Right ventricle myocardium superior (tissue), 1 donor: ENCODE results near the gene C3orf20. TPM values are rescaled to one million over a fixed set of nuclear protein-coding genes. Genes with fewer than 3 reads are reported as not detected.

ENCODE experiments used
- ATAC-seq: fragments of 200-7000 bp; cut with Tn5 transposase; one replicate; pipeline ENCODE4 v1.9.1; 2020; ENCODE audit warnings: mild to moderate bottlenecking; ENCODE audit not compliant: poor library complexity
- DNase-seq: peaks from one replicate; pipeline ENCODE4 v3.0.0-alpha.2; 2020
- intact Hi-C: fragments of 100-400 bp; cut with DNase I; formaldehyde crosslinking; loops from one replicate; pipeline ENCODE4 v1.11.2; 2022
- total RNA-seq: library from RNA; stranded (reverse); fragmentation: NEBNext Ultra II Directional; extraction: Animal tissue kit (Norgen Biotek cat#: 25700); gene quantifications from one replicate; pipeline ENCODE4 v1.2.1, GENCODE V29; 2021
- donor health status: DM: no; HTN: yes; CAD: no; lungs with severe emphysema.

C3orf20 gene
- total RNA-seq, 1 donor from 2014 or later: not detected

DNA sequence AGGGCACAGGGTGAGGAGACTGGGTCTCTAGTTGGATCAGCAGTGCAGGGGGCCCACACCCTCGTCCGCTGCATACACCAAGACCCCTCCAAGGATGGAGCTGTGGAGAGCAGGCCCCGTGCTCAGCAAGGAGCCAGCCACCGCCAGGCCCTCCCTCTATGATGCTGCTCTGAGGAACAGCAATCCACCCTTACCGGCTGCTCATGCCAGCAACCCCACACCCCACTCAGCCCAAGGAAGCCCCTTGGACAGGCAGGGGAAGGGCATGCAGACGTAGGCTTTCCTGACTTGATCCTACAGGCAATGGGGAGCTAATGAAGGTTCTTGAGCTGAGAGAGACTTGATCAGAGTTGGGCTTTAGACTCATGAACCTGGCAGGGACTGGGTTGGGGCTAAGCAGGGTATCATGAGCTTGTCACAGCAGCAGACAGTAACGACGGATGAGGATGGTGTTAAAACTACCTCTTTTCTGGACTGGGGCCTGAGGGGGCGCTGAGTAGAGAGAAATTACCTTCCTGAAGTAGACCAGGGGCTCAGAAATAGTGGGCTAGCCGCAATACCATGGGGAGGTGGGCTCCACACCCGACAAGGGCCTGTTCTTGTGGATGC, 93.3 kb downstream of the C3orf20 start:
- intact Hi-C loops: no loop called here
- DNase-seq: peak; percentile 18
- no peak for ATAC-seq

DNA sequence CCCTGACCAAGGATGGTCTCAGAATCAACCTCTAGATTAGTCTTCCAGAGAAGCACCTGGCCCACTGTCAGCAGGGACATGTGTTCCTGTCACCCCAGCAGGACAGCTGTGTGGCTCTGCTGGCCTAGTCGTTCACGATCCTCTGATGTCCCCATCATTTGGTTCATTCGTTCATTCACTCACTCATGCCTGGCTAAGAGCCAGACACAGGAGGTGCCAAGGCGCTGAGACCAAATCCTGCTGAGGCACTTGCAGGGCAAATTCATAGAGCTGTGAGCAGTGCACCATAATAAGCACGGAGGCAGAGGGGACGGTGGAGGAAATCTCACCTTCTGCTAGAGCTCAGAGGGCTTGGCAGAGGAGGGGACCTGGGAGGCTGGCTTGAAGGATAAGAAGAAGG, 93.9 kb downstream of the C3orf20 start:
- intact Hi-C loops: no loop called here
- ATAC-seq (no peak), DNase-seq (peak; percentile 11)

DNA sequence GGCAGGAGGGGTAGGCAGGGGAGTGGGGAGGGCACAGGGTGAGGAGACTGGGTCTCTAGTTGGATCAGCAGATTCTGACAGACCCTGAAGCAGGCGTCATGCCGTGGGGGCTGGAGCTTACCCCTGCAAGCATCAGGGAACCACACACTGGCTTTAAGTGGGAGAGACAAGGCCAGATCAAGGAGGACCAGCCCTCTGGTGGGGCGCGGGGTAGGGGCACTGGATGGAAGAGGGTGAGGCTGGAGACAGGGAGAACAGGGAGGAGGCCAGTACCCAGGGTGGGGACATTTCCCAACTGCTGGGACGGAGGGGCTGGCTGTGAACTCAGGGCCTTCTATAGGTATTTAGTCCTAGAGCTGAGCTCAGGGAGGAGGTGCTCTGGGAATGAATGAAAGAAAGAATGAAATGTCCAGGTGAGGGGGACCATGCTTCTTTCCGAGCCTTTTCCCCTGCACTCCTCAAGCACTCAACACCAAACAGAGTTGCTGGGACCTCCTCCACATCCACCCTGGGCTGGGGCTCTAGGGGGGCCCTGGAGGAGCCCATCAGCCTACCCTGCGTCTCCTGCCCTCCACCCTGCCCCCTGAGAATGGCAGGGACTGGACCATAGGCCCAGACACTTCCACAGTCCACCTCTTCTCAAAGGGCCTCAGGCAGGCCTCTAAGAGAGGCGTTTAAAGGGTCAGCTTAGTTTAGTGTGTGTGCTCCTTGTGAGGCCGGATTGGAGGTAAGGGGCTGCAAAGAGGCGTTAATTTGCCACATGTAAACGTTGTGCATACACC, 94.8 kb downstream of the C3orf20 start:
- DNase-seq (peak; percentile 17), ATAC-seq (no peak)
- intact Hi-C loops: no loop called here

DNA sequence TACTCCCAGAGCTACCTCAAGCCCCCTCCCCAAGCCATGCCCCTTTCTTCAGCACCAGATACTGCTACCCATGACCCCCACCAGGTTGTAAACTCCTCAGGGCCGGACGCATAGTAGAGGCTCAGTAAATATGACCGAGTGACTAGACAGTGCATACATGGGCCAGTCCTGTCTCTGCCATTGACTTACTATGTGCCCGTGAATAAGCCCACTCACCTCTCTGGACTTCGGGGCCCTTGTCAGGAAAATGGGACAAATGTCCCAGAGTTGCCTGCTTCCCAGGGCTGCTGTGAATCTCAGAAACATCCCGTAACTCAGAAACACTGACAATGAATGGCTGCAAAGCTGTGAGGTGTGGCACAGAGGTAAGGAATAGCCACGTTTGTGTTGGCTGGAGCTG, 95.7 kb downstream of the C3orf20 start:
- ATAC-seq (no peak), DNase-seq (no peak)
- intact Hi-C loops: no loop called here

DNA sequence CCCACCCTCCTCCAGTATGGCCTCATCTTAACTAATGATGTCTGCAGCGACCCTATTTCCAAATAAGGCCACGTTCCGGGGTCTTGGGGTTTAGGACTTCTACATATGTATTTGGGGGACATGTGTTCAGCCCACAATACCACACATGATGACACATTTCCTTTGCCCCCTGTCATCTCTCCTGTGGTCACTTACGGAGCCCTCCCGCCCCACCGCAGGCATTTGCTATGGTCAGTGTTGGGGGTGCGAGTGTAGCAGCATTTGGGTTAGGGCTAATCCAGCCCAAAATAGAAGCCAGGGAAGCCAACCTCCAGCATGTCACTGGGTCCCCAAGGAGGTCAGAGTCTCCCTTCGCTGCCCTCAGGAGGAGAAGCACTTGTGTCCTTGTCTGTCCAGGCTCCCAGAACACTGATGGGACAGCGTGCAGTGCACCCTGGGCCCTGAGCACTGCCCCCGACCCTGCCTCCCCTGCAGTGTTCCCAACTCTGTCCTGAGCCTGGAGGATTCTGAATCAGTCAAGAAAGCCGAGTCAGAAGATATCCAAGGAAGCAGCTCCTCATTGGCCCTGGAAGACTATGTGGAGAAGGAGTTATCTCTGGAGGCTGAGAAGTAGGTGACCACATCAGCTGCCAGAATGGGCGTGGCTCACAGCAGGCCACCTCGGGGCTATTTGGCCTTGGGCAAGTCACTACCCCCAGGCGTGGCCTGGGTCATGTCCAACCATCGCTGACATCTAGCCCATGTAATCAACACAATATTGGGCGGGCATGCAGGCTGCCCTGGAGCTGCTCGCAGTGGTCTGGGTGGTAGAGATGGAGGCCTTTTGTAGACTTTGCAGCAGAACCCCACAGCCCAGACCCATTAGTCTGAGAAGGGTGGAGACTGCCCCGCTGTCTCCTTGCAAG, 96.9 kb downstream of the C3orf20 start:
- intact Hi-C loops: no loop called here
- DNase-seq (no peak), ATAC-seq (no peak)

DNA sequence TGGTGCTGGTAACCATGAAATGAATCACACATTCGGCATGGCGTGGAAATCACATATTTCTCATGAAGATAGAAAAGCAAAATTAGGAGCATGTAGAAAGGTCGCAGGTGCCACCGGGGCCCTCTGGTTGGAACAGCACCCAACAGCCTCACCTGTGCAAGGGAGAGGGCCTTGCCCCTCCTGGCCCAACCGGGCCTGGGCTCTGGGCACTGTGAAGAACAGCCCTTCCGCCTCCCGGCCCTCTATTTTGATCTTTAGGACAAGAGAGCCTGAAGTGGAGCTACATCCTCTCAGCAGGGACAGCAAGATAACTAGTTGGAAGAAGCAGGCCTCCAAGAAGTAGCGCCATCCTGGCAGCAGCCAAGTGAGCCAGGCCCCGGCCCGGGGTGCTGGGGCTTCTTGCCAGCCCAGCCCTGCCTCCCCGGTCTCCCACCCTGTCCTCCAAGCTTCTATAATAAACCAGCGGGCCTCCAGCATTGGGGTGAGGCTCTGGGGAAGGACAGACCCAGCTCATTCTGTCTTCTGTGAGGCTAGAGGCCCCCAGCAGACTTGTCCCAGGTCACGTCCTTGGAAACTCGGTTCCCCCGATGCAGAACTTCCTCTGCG, 97.7 kb downstream of the C3orf20 start:
- intact Hi-C loops: no loop called here
- DNase-seq (no peak), ATAC-seq (no peak)

DNA sequence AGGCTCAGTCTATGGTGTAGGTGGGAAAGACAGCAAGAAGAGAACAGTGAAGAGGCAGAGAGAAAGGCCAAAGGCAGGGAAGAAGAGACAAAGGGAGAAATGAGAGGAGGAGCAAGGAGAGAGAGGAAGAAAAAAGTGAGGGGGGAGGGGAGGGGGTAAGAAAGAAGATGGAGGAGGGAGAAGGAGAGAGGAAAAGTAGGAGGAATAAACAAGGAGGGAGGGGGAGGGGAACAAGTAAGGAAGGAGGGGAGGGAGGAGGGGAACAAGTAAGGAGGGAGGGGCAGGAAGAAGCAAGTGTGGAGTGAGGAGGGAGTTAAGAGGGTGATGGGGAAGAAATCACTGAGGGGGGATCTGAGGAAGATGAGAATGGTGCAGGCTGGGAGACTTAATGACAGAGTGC, 98.3 kb downstream of the C3orf20 start:
- intact Hi-C loops: no loop called here
- DNase-seq (no peak), ATAC-seq (no peak)

DNA sequence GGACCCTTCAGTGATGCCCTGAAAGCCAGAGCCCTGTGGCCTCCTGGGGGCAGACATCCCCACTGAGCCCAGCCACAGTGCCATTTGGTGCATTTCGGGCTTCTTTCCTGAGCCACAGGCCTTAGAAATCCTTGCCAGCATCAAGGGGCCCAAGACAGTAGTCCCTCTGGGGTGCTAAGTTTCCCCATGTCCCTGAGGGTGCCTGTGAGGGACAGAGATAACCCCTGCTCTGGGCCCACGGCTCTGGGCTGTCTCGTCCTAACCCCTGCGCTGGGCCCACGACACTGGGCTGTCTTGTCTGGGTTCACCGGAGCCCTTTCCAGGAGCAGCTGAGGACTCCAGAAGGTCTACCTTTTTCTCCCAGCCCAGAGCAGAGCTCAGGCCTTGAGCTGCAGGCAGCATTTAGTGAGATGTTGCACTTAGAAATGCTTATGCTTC, 98.8 kb downstream of the C3orf20 start:
- intact Hi-C loops: no loop called here
- ATAC-seq: no peak
- DNase-seq: no peak

DNA sequence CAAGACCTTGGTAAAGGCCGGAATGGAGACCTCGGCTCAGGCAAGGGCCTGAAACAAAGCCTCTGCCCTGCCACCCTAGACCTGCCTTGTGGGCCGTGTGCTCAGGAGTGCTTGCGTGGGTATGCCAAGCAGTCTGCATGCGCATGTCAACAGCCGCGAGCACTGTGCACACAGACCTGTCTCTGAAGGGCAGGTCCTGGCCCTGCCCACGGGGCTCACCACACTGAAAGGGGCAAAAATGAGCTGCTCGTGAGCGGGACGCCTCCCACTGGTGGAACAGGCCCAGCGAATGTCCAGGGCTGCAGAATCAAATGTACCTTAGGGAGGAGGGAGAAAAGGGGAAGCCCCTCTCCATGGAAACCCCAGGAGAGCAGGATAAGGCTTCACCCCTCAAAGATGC, 99.5 kb downstream of the C3orf20 start:
- ATAC-seq (no peak), DNase-seq (peak; percentile 22)
- intact Hi-C loops: no loop called here

DNA sequence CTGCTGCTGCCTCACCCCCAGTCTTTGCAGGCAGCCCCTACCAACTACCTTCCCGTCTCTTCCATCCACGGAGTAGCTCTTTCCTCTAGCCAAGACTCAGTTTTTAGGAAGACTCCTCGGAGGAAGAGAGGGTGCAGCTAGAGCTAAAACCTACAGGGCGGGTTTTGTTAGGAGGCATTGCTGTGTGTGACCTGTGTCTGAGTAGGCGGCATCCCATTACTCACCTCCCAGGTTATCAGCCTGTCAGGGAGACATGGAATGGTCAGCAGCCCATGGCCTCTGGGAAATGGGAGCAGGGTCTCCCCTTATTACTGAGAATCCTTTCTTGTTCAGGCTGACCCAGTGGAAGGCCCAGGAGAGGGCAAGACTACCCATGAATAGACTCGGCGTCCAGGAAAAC, 100.1 kb downstream of the C3orf20 start:
- no peak for ATAC-seq
- no peak for DNase-seq
- intact Hi-C loops: no loop called here

DNA sequence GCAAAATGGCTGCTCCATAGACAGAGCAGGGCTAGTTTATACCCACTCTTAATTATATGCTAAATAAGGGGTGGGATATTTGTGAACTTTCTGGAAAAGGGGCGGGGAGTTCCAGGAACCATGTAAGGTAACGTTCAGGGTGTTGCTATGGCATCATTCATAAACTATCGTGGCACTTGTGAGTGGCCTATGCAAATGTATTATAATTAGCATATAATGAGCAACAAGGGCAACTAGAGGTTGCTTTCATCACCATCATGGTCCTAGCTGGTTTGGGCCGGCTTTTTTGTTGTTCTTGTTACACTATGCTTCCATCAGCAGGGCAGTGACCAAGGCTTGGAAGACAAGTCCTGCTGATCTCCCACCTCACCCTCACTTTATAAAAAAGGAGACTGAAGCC, 100.6 kb downstream of the C3orf20 start:
- DNase-seq (no peak), ATAC-seq (no peak)
- intact Hi-C loops: no loop called here

DNA sequence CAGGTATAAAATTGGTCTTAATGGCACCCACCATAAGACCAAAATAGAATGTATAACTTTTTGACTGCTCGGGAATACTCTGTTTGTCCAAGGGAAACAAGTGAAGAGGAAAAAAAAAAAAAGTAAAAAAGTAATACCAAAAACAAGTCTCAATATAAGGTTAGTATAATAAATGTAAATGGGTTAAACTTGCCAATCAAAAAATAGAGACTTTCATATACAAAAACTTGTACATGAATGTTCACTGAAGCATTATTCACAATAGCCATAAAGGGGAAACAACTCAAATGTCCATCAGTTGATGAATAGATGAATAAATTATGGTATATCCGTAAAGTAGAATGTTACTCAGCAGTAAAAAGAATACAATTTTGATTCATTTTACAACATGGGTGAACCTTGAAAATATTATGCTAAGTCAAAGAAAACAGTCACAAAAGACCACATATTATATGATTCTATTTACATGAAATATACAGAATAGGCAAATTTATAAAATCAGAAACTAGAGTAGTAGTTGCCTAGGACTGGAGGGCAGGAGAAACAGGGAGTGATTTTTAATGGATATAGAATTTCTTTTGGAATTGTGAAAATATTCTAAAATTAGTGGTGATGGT, 104.2 kb downstream of the C3orf20 start:
- ATAC-seq (no peak), DNase-seq (no peak)
- intact Hi-C loops: no loop called here

DNA sequence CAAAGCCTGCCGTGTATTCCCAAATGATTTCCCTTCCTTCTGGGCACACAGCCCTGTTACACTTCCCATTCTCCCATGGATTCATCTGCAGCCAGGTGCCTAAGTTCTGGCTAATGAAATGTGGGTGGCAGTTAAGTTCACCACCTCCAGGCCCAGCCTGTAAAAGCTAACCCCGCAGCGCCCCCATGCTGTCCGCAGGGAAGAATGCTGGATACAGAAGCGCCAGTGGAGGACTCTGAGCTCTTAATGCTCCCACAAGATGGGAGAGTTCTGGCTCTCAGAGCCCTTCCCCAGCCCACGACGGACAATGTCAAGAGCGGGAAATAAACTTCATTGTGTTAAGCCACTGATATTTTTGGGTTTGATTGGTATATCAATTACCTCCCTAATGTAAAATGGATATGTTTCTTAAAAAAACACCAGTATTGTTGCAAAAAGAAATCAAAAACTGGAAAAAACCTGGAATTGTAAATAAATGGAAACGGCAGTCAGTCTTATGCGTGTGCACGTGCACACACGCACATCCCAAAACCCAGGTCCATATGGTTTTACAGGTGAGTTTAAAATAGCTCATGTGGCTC, 106.1 kb downstream of the C3orf20 start:
- intact Hi-C loops: loop anchor here (2.0 kb wide), 1 partner anchor 108 kb away; no protein-coding TSS in a partner anchor
- DNase-seq (peak; percentile 68), ATAC-seq (peak; percentile 91)

DNA sequence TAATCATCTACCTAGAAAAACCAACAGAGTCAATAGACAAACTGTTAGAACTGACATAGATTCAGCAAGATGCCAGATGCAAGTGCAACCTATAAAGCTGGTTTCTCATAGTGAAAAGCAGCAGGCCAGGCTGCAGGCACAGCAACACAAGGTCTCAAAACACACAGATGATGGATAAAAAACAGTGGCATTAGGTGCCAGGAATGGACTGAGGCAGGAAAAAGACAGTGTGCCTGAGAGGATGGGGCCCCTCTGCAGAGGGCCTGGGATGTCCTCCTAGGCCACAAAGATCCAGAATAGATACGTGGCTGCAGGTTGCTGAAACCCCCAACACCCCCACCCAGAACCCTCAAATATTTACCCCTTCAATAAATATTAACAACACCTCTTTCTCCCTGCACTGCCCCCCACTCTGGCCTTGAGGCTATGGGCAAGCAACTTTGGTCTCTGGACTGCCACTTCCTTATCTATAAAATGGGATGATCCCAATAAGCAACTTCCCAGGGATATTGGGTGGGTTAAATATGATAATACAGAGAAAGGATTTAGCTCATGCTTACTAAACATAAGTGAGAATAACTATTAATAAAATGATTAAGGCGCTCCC, 108.6 kb downstream of the C3orf20 start:
- intact Hi-C loops: no loop called here
- ATAC-seq (no peak), DNase-seq (no peak)

DNA sequence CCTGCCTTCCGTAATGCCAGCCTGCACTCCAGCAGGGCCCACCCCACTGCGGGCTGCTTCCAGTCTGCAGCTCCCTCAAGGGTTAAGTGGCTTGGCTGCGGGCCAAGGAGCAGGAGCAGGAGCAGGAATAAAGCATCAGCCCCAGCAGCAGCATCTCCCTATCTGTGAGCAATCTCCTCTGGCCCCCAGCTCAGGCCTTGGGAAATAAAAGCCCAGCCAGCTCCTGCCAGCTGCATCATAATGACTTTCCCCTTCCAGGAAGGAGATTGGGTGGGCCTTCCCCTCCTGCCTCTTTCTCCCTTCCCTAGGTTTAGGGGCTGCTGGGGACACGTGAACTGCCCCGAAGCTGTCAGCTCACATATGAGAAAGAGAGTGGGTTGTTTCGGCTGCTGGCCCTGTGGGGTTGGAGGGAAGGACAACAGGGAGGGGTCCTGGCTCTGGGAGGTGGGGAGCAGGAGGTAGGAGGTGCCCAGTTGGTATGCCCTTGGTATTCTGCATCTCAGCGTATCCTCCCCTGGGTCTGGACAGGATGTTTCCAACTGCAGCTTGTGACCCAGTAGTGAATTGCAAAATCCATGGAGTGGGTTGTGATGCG, 109.2 kb downstream of the C3orf20 start:
- ATAC-seq (no peak), DNase-seq (peak; percentile 37)
- intact Hi-C loops: no loop called here

DNA sequence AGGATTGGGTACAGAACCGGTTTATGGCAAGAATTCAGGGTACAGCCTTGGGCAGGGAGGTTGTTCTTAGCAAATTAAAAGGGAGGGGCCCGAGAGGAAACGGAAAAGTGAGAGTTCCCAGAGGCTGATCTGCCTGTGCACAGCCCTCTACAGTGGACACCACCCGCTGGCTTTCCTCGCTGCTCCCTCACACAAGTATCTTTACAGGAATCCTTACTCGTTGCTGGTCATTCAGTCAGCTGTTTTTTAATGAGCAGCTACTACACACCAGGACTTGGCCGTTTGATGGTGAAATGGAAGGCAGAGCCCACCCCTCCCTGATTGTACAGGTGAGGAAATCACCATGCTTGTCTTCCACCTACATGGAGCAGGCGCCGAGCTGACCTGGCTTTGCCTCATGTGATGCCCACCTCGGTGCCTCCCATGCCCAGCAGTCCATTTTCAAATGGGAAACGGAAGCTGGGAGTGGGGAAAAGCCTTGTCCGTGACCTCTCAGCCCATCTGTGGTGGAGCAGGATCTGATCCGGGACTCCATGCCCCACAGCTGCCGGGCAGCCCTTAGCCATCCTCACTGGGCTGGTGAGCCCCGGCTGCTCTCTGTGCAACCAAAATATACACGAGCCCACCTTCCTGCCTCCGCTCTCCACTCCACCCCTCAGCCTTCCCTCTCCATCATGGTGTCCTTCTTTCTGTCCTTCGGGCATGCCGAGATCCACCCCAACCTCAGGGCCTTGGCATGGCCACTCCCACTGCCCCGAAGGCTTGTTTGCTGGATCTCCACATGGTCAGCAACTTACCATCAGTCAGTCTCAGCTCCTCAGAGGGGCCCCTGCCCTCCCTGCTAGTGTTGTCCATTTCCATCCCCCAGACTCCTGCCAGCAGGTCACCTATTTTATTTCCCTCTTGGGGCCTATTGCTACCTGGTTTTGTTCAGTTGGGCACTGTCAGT, 110.5 kb downstream of the C3orf20 start:
- DNase-seq (peak; percentile 30), ATAC-seq (no peak)
- intact Hi-C loops: no loop called here

DNA sequence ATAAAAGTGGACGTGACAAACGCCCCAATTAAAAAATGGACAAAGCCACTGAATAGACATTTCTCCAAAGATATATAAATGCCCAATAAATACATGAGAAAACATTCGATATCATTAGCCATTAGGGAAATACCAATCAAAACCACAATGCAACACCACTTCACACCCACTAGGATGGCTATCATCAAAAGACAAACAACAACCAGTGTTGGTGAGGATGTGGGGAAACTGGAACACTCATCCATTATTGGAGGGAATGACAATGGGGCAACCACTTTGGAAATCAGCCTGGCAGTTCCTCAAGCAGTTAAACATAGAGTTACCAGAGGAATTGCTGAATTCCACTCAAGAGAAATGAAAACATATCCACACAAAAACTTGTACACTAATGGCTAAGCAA, 111.4 kb downstream of the C3orf20 start:
- intact Hi-C loops: no loop called here
- no peak for ATAC-seq

More for the DNA sequence above, 111.4 kb downstream of the C3orf20 start:
- DNase-seq: no peak
